Measurements from ENCODE around the gene PHF21B. TPM values are rescaled to one million over a fixed set of nuclear protein-coding genes. Genes with fewer than 3 reads are reported as not detected.

PHF21B gene
- total and polyA plus RNA-seq, 7 donors, result 0.13 to 0.66 (median 0.28) TPM; not detected in 4

DNA sequence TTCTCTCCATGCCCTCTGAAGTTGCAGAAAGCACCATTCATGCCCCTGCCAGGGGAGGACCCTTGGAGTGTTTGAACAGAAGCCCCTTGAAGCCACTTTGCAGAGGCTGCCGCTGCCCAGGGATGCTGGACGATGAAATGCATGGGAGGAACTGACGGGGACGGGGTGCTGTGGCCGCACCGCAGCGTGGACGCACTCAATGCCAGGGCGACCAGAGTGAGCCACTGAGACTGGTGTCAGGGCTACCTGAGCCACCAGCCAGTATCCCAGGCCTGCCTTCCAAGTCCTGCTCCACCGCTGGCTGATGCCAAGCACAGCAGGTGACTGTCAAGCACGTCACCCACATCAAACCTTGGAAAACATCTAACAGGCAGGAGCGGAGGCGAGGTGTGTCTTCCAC is 17.6 kb downstream of the PHF21B start:
- peaks cover 0 to 21% (median 0%) of the 10 kb centered on the region in 3 donors for H3K27me3 ChIP-seq
- 86 to 92% methylated on average over 13 of the region's 13 CpGs for WGBS, 2 donors
- no peaks in the 10 kb centered on the region for H3K4me1 ChIP-seq
- H3K27ac ChIP-seq, result no peak overlapping the region
- H3K9me3 ChIP-seq, result no peaks in the 10 kb centered on the region
- no peak overlapping the region for H3K4me3 ChIP-seq
- no peaks in the 10 kb centered on the region for H3K36me3 ChIP-seq
- DNase-seq, result no peak
- intact Hi-C loops (cut with DNase I), result no loop called here
- TF ChIP-seq, protein P1, sequence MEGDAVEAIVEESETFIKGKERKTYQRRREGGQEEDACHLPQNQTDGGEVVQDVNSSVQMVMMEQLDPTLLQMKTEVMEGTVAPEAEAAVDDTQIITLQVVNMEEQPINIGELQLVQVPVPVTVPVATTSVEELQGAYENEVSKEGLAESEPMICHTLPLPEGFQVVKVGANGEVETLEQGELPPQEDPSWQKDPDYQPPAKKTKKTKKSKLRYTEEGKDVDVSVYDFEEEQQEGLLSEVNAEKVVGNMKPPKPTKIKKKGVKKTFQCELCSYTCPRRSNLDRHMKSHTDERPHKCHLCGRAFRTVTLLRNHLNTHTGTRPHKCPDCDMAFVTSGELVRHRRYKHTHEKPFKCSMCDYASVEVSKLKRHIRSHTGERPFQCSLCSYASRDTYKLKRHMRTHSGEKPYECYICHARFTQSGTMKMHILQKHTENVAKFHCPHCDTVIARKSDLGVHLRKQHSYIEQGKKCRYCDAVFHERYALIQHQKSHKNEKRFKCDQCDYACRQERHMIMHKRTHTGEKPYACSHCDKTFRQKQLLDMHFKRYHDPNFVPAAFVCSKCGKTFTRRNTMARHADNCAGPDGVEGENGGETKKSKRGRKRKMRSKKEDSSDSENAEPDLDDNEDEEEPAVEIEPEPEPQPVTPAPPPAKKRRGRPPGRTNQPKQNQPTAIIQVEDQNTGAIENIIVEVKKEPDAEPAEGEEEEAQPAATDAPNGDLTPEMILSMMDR (IDR thresholded peaks at IDR 0.05), result no peak
- no peak for TF ChIP-seq POLR2AphosphoS5 (IDR thresholded peaks at IDR 0.05)

DNA sequence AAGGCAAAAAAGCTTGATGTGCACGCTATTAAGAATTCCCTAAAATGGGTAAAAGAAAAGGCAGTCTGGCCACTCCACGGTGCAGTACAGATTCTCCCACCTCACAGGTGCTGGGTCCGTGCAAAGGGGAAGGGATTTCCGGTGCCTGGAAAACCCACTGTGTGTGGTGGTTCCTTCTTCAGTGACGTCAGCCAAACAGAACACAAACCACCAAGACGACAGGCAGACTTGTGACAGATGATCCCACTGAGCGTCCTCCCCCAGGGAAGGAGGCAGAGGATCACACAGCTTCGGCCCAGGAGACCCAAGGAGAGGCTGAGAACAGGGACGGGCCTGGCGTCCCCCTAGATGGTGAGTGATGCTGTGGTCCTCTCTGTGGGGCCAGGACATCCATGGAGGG is 18.6 kb downstream of the PHF21B start:
- Histone ChIP-seq H3K27ac (no peak overlapping the region), H3K36me3 (no peaks in the 10 kb centered on the region), H3K4me3 (no peak overlapping the region), H3K9me3 (no peaks in the 10 kb centered on the region), H3K27me3 (peaks cover 0 to 21% (median 0%) of the 10 kb centered on the region in 3 donors), H3K4me1 (no peaks in the 10 kb centered on the region)
- DNase-seq, result no peak
- intact Hi-C loops (cut with DNase I), result no loop called here
- 78 to 79% methylated on average over 10 of the region's 10 CpGs for WGBS, 2 donors
- TF ChIP-seq POLR2A (IDR thresholded peaks at IDR 0.05) (no peak), POLR2AphosphoS5 (IDR thresholded peaks at IDR 0.05) (no peak), EP300 (IDR thresholded peaks at IDR 0.05) (no peak)
- TF ChIP-seq, protein P1 (IDR thresholded peaks at IDR 0.05), result no peak

- peaks cover 0 to 21% (median 0%) of the 10 kb centered on the region in 3 donors for H3K27me3 ChIP-seq
- H3K4me3 ChIP-seq, result no peak overlapping the region
- H3K27ac ChIP-seq, result no peak overlapping the region
- no peaks in the 10 kb centered on the region for H3K4me1 ChIP-seq
- no peaks in the 10 kb centered on the region for H3K9me3 ChIP-seq
- 55 to 75% methylated on average over 15 of the region's 15 CpGs for WGBS, 2 donors
- DNase-seq, result no peak
- no peak for TF ChIP-seq EP300 (IDR thresholded peaks at IDR 0.05)
- no peak for TF ChIP-seq POLR2A (IDR thresholded peaks at IDR 0.05)
- no peak for TF ChIP-seq POLR2AphosphoS5 (IDR thresholded peaks at IDR 0.05)
- TF ChIP-seq, protein P1 (IDR thresholded peaks at IDR 0.05), result no peak
- no peaks in the 10 kb centered on the region for H3K36me3 ChIP-seq
- intact Hi-C loops (cut with DNase I), result no loop called here
These were observed 19.0 kb downstream of the PHF21B start for GRCh38 chr22:44990810-44991209.

- WGBS, 2 donors, result 87 to 89% methylated on average over 13 of the region's 13 CpGs
- Histone ChIP-seq H3K4me1 (no peaks in the 10 kb centered on the region), H3K36me3 (no peaks in the 10 kb centered on the region), H3K9me3 (no peaks in the 10 kb centered on the region), H3K4me3 (no peak overlapping the region), H3K27ac (no peak overlapping the region), H3K27me3 (peaks cover 0 to 21% (median 0%) of the 10 kb centered on the region in 3 donors)
- DNase-seq, result no peak
- intact Hi-C loops (cut with DNase I), result no loop called here
- TF ChIP-seq, protein P1 (IDR thresholded peaks at IDR 0.05), result no peak
- TF ChIP-seq POLR2AphosphoS5 (IDR thresholded peaks at IDR 0.05) (no peak), POLR2A (IDR thresholded peaks at IDR 0.05) (no peak), EP300 (IDR thresholded peaks at IDR 0.05) (no peak)
These were observed 19.5 kb downstream of the PHF21B start for GRCh38 chr22:44990328-44990727.

DNA sequence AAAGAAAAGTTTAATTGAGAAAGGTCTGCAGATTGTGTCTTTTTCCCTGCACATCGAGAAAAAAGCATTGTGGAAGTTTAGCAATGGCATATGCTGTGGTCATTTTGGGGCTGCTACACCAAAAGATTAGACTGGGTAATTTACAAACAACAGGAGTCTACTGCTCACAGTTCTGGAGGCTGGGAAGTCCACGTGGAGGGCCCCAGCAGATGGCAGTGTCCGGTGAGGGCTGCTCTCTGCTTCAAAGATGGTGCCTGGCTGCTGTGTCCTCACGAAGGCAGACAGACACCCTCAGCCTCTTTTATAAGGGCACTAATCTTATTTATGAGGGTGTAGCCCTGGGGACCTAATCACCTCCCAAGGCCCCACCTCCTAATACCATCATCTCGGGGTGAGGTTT is 21.1 kb downstream of the PHF21B start:
- H3K27me3 ChIP-seq, result peaks cover 0 to 21% (median 0%) of the 10 kb centered on the region in 3 donors
- intact Hi-C loops (cut with DNase I), result no loop called here
- H3K4me1 ChIP-seq, result no peaks in the 10 kb centered on the region
- no peak overlapping the region for H3K4me3 ChIP-seq
- 60 to 73% methylated on average over 5 of the region's 5 CpGs for WGBS, 2 donors
- H3K27ac ChIP-seq, result no peak overlapping the region
- TF ChIP-seq, protein P1 (IDR thresholded peaks at IDR 0.05), result no peak
- TF ChIP-seq POLR2AphosphoS5 (IDR thresholded peaks at IDR 0.05) (no peak), EP300 (IDR thresholded peaks at IDR 0.05) (no peak), POLR2A (IDR thresholded peaks at IDR 0.05) (no peak)
- no peaks in the 10 kb centered on the region for H3K36me3 ChIP-seq
- no peaks in the 10 kb centered on the region for H3K9me3 ChIP-seq
- no peak for DNase-seq

Measured in sigmoid colon (tissue), 7 donors.